ENCODE data around the gene FAM168A. TPM values are rescaled to one million over a fixed set of nuclear protein-coding genes. Genes with fewer than 3 reads are reported as not detected.
A peak's percentile ranks its signal among the peaks of the same experiment; 100 is the strongest.

The FAM168A gene
- total and polyA plus RNA-seq, 9 of the 15 experiments (the other 6 are each of a cell fraction or from before 2014, with no cell fraction given): 0.44 to 7.2 (median 2.9) TPM

GRCh38 chr11:73366953-73367352 is 231.0 kb downstream of the FAM168A start:
- Histone ChIP-seq H3K9ac (ENCODE audit: insufficient read depth in 1 of 2, low read depth in 2 of 2, low read length in 2 of 2) (no peak overlapping the region), H3K79me2 (ENCODE audit: control insufficient read depth, insufficient read depth, low read length) (no peaks in the 10 kb centered on the region), H3K27ac (ENCODE audit: extremely low read depth, low read depth, low read length) (no peak overlapping the region), H3K27me3 (ENCODE audit: control insufficient read depth in 2 of 2, insufficient read depth in 2 of 2, low read length in 2 of 2) (peaks cover 25 to 78% of the 10 kb centered on the region in 2 experiments; a peak in 4 of 5 replicates), H3K36me3 (ENCODE audit: control insufficient read depth, insufficient read depth, low read length) (no peaks in the 10 kb centered on the region), H2AFZ (ENCODE audit: low read depth, low read length) (no peak overlapping the region), H3K4me3 (no peak overlapping the region), H3K4me1 (replicated peaks in 1 of 2; ENCODE audit: control insufficient read depth in 2 of 2, insufficient read depth in 2 of 2, low read length in 2 of 2) (peaks cover 0 to 24% of the 10 kb centered on the region in 2 experiments; a peak in 2 of 5 replicates), H3K4me2 (ENCODE audit: insufficient read depth, low read length) (no peak overlapping the region), H3K9me3 (replicated peaks; ENCODE audit: control insufficient read depth, insufficient read depth, low read depth, low read length) (no peaks in the 10 kb centered on the region), H3K9me1 (ENCODE audit: control insufficient read depth, insufficient read depth, low read length) (peaks cover 14% of the 10 kb centered on the region), H4K20me1 (replicated peaks; ENCODE audit: control insufficient read depth, insufficient read depth, low read length) (peaks cover 8% of the 10 kb centered on the region)
- in situ Hi-C loops (cut with MboI) (no loop called here), intact Hi-C loops (cut with micrococcal nuclease) (no loop called here)
- DNase-seq (ENCODE audit: extremely low read depth in 1 of 4, low spot score in 3 of 4) (no peak), ATAC-seq (no peak), FAIRE-seq (no peak)
- TF ChIP-seq KLF1 (tag; IDR thresholded peaks at IDR 0.05): no peak
- WGBS (ENCODE audit: insufficient coverage, low coverage, missing lambda C conversion rate): 14% methylated on average over 6 of the region's 6 CpGs
- no TSS peak for BruUV-seq (replicated peaks)
- ChIA-PET POLR2A (interaction anchor here (1.0 kb wide), 1 partner anchor 16 kb away, joined by 3 read pairs; no protein-coding TSS in a partner anchor), CTCF (ENCODE audit: low intra/inter-chr PET ratio) (no interaction called here)

GRCh38 chr11:73366265-73366610 is 231.7 kb downstream of the FAM168A start:
- WGBS (ENCODE audit: insufficient coverage, low coverage, missing lambda C conversion rate): 47% methylated on average over 4 of the region's 4 CpGs
- Histone ChIP-seq H3K36me3 (ENCODE audit: control insufficient read depth, insufficient read depth, low read length) (no peaks in the 10 kb centered on the region), H3K27me3 (ENCODE audit: control insufficient read depth in 2 of 2, insufficient read depth in 2 of 2, low read length in 2 of 2) (peaks cover 25 to 78% of the 10 kb centered on the region in 2 experiments; a peak in 4 of 5 replicates), H2AFZ (ENCODE audit: low read depth, low read length) (no peak overlapping the region), H4K20me1 (replicated peaks; ENCODE audit: control insufficient read depth, insufficient read depth, low read length) (peaks cover 8% of the 10 kb centered on the region), H3K79me2 (ENCODE audit: control insufficient read depth, insufficient read depth, low read length) (no peaks in the 10 kb centered on the region), H3K9ac (ENCODE audit: insufficient read depth in 1 of 2, low read depth in 2 of 2, low read length in 2 of 2) (no peak overlapping the region), H3K4me1 (replicated peaks in 1 of 2; ENCODE audit: control insufficient read depth in 2 of 2, insufficient read depth in 2 of 2, low read length in 2 of 2) (peaks cover 0 to 27% of the 10 kb centered on the region in 2 experiments; a peak in 2 of 5 replicates), H3K4me3 (no peak overlapping the region), H3K4me2 (ENCODE audit: insufficient read depth, low read length) (no peak overlapping the region), H3K27ac (ENCODE audit: extremely low read depth, low read depth, low read length) (no peak overlapping the region), H3K9me3 (replicated peaks; ENCODE audit: control insufficient read depth, insufficient read depth, low read depth, low read length) (no peaks in the 10 kb centered on the region), H3K9me1 (ENCODE audit: control insufficient read depth, insufficient read depth, low read length) (peaks cover 14% of the 10 kb centered on the region)
- FAIRE-seq (no peak), DNase-seq (ENCODE audit: extremely low read depth in 1 of 4, low spot score in 3 of 4) (no peak), ATAC-seq (no peak)
- ChIA-PET POLR2A (no interaction called here), CTCF (ENCODE audit: low intra/inter-chr PET ratio) (no interaction called here)
- in situ Hi-C loops (cut with MboI): no loop called here
- peak; percentile 17; the same call in 1 of the 2 replicates for TF ChIP-seq ELF1 (tag; IDR thresholded peaks at IDR 0.05)
- TF ChIP-seq BDP1 (IDR thresholded peaks at IDR 0.05; ENCODE audit: insufficient read depth, insufficient read length): no peak
- no TSS peak for BruUV-seq (replicated peaks)
- intact Hi-C loops (cut with micrococcal nuclease): no loop called here
